ENCODE data around the gene LHPP.

LHPP gene

DNA sequence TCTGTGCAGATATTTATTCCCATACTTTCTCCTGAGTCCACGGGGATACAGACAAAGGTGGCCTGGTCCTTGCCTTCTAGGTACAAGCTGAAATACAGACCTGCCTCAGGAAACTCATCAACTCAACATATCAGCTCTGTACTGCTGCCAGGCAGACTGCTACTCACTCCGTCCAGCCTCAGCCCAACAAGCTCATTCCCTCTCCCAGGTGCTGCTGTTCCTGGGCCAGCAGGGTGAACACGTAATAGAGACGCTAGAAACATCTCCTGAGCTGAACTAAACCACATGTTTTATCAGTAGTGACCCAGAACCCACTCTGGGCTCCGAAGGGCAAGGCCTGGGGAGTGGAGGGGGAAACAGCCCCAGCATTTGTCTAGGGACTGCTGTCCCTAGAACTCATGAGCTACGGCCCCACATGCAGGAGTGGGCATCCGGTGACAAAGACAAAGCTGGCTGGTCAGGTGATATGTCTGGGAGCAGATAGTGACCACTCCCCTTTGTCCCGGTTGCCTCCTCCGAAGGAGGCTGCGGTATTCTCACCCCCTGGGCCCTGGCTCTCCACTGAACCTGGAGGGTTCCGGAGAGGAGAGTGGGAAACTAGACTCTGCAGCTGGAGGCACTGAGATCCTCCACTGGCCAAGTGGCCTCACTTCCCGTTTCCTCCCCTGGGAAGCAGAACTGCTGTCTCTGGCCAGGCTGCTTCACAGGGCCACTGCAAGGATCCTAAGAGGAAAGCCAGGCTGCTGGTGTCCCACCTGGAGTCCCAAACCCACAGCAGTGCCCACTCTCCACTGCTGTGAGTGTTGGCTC lies 166.4 kb downstream of the LHPP start:
- no peak for FAIRE-seq
- no peak for DNase-seq (ENCODE audit: extremely low spot score, insufficient read length, low read depth)

DNA sequence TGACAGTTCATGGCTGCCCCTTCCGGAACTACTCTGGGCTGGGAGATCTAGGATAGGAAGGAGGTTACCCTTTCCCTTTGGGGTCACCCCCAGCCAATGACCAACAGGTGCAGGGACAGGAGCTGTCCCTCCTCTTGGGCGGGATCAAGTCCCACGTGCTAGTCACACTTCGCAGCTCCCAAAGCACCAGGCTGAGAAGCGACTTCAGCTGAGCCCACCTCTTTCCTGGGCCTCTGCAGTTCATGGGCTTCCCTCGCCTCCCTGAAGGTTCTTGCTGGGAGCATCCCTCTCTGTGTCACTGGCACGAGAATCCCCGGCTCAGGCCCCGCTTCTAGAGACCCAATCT lies 167.0 kb downstream of the LHPP start:
- FAIRE-seq (no peak), DNase-seq (ENCODE audit: extremely low spot score, insufficient read length, low read depth) (no peak)

- no peak for DNase-seq (ENCODE audit: extremely low spot score, insufficient read length, low read depth)
- no peak for FAIRE-seq
Measured at GRCh38 chr10:124629415-124629814, 167.8 kb downstream of the LHPP start.

- FAIRE-seq (no peak), DNase-seq (ENCODE audit: extremely low spot score, insufficient read length, low read depth) (no peak)
Measured at GRCh38 chr10:124629842-124630241, 168.2 kb downstream of the LHPP start.

GRCh38 chr10:124630551-124630950 lies 168.9 kb downstream of the LHPP start:
- no peak for DNase-seq (ENCODE audit: extremely low spot score, insufficient read length, low read depth)
- no peak for FAIRE-seq

GRCh38 chr10:124632064-124632531 lies 170.5 kb downstream of the LHPP start:
- FAIRE-seq (no peak), DNase-seq (ENCODE audit: extremely low spot score, insufficient read length, low read depth) (no peak)

DNA sequence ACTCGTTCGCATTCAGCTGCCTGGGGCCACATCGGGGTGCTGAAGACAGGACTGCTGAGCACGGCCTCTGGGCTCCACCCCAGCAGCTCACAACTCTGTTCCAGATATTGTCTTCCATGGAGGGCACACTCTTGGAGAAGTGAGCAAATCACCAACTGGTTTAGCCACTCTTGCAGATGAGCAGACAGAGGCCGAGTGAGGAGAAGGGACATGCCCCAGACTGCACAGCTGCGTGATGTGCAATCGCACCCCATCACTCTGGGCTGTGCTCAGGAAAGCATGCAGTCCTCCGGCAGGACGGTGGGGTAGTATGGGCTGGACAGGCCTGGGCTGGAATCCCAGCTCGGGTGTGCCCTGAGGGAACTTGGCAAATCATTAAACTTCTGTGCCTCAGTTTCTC lies 170.9 kb downstream of the LHPP start:
- FAIRE-seq (no peak), DNase-seq (ENCODE audit: extremely low spot score, insufficient read length, low read depth) (no peak)

GRCh38 chr10:124636271-124636995 lies 174.8 kb downstream of the LHPP start:
- no peak for DNase-seq (ENCODE audit: extremely low spot score, insufficient read length, low read depth)
- FAIRE-seq: no peak

GRCh38 chr10:124637091-124637700 lies 175.6 kb downstream of the LHPP start:
- DNase-seq (ENCODE audit: extremely low spot score, insufficient read length, low read depth): no peak
- FAIRE-seq: no peak

- DNase-seq (ENCODE audit: extremely low spot score, insufficient read length, low read depth) (no peak), FAIRE-seq (no peak)
Measured at GRCh38 chr10:124637746-124638145, 176.1 kb downstream of the LHPP start.

GRCh38 chr10:124639206-124639605 lies 177.6 kb downstream of the LHPP start:
- DNase-seq (ENCODE audit: extremely low spot score, insufficient read length, low read depth) (no peak), FAIRE-seq (no peak)

DNA sequence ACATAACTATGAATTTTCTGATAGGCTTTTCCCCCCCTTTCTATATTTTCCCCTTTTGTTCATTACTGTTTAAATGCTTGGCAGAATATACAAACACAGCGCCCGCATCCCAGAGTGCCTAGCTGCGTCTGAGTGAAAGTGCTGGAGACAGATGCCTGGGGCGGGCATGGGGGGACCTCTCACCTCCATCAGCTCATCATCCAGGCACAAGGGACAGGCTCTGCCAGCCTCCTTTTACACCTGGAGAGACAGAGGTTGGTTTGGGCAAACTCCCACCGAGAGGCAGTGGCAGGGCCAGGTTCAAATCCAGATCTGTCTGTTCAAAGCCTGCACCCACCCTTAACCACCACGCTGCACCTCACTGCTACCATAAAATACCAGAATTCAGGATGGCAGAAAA lies 178.0 kb downstream of the LHPP start:
- no peak for FAIRE-seq

DNA sequence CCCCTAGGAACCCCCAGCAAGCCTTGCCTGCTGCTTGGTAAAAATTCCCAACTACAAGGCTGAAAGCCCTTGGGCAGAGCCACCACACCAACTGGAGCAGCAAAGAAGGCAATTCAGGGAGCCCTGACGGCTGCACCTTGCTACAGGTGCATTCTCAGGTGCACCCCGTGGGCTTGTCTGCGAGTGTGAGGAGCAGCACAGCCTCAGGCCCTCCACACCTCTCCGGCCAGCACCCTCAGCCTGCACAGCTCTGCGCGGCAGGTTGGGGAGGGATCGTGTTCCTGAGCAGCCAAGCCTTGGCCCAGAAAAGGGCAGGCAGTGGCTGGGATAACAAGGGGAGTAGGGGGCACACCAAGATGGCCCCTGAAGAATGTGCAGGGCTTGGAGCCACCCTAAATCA lies 178.4 kb downstream of the LHPP start:
- DNase-seq (ENCODE audit: extremely low spot score, insufficient read length, low read depth) (no peak), FAIRE-seq (no peak)

More for the DNA sequence above, 178.0 kb downstream of the LHPP start:
- DNase-seq (ENCODE audit: extremely low spot score, insufficient read length, low read depth): no peak

DNA sequence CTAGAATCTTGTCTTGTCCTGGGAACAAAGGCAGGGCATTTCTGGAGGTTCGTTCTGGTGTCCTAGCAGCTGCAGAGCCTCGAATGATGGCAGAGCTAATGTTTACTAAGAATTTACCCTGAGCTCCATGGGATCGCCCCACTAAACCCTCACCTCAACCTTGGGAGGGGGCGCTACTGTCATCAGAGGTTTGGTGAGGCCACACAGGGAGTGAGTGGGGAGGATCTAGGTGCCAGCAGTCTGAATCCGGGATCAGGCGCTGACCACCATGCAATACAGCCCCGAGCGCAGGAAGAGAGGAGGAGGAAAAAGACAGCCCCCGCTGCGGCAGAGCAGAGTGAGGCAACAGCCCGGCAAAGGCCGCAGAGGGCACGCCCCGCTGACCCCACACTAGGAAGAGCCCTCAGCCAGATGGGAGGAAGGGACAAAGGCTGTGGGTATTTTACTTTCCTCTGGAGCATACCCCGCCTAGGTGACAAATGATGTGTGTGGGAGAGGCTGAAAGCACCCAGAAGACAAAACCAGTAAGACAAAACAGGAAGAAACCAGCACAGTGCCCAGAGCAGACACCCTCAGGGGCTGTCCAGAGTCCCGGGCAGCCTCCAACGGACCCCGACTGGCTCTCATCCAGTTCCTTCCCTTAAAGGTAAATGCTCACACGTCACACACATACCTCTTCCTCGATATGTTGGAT lies 179.1 kb downstream of the LHPP start:
- FAIRE-seq: peak; percentile 80

DNA sequence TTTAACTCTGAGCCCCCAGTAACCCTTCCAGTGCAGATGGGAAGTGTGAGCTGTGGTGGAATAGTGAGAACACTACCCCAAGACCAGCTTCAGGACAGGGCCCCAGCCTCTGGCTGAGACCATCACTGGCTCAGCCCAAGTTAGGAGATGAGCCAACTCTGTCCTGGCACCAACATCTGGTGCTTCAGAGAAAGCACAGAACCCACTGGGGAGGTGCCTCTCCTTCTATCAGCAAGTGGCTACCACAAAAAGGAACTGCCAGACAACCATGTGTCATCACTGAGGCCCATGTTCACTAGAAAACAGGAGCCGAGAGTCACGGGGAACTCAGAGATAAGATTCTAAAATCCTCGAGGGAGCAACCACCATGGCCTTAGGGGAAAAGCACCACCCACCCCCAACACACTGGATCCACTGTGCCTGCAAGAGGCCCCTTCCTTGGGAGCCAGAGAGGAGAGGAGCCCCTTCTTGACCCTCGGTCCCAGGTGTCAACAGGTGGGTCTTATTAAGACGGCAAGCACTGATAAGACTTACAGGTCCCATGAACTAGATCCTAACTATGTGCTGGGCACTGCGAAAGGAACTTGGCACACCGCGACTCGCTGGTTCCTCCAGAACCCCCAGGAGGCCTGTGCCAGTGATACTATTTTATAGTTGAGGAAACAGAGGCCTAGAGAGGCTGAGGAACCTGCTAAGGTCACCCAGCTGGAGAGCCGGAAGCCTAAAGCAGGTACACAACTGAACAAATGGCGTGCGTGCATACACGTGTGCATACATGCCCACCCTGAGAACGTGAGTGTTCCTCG lies 179.9 kb downstream of the LHPP start:
- peak; percentile 66 for FAIRE-seq
- DNase-seq (ENCODE audit: extremely low spot score, insufficient read length, low read depth): no peak

More for the DNA sequence above, 179.1 kb downstream of the LHPP start:
- no peak for DNase-seq (ENCODE audit: extremely low spot score, insufficient read length, low read depth)

GRCh38 chr10:124642088-124642710 lies 180.6 kb downstream of the LHPP start:
- no peak for DNase-seq (ENCODE audit: extremely low spot score, insufficient read length, low read depth)
- FAIRE-seq: peak; percentile 24

DNA sequence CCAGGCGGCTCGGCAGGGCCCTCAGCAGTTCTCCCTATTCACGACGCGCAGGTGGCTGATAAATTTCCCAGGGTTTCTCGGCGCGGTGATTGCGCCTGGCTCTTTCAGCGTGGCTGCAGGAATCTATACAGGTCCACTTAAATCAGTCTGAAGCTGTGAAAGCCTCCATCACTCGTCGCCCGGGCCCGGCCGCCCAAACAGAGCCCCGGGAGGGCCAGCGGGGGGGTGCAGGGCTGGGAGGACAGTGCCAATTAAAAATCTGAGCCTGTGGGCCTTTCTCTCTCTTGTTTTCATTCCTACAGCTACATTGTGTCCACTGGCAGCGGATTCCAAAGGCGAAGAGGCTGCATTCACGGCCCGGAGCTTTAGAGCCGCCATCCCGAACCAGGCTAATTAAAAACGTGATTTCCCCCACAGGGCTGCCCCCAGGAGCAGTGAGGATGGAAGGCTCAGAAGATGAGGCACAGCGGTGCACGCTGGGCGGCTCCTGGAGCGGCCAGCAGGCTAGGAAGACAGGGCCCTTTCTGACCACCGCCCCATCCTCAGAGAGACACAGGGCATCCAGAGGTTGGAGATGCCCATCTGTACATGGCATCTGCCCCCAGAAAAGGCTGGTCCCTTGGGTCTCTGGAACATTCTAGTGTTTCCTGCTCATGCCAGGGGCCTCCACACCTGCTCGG lies 181.8 kb downstream of the LHPP start:
- FAIRE-seq: no peak

GRCh38 chr10:124644236-124644635 lies 182.6 kb downstream of the LHPP start:
- no peak for DNase-seq (ENCODE audit: extremely low spot score, insufficient read length, low read depth)
- FAIRE-seq: no peak

More for the DNA sequence above, 181.8 kb downstream of the LHPP start:
- DNase-seq (ENCODE audit: extremely low spot score, insufficient read length, low read depth): no peak
